ENCODE results near the gene GRK5.

GRK5 gene

GRCh38 chr10:119290301-119291048, 83.1 kb downstream of the GRK5 start:
- Mint-ChIP-seq H3K4me1 (ENCODE audit: low read depth) (peaks cover 69% of the 10 kb centered on the region), H3K27me3 (ENCODE audit: low read depth) (no peaks in the 10 kb centered on the region), H3K27ac (peak overlapping the region; percentile 68), H3K9me3 (no peaks in the 10 kb centered on the region), H3K4me3 (peak overlapping the region; percentile 60), H3K36me3 (ENCODE audit: low read depth) (peaks cover 19% of the 10 kb centered on the region)

GRCh38 chr10:119291223-119291900, 84.0 kb downstream of the GRK5 start:
- no peaks in the 10 kb centered on the region for H3K27me3 Mint-ChIP-seq (ENCODE audit: low read depth)
- peaks cover 4% of the 10 kb centered on the region for H3K9me3 Mint-ChIP-seq
- H3K4me3 Mint-ChIP-seq = peak overlapping the region; percentile 44
- H3K27ac Mint-ChIP-seq = peak overlapping the region; percentile 80
- H3K4me1 Mint-ChIP-seq (ENCODE audit: low read depth) = peaks cover 65% of the 10 kb centered on the region
- peaks cover 25% of the 10 kb centered on the region for H3K36me3 Mint-ChIP-seq (ENCODE audit: low read depth)

- peak overlapping the region; percentile 69 for H3K4me3 Mint-ChIP-seq
- peaks cover 19% of the 10 kb centered on the region for H3K9me3 Mint-ChIP-seq
- peak overlapping the region; percentile 92 for H3K27ac Mint-ChIP-seq
- H3K27me3 Mint-ChIP-seq (ENCODE audit: low read depth) = no peaks in the 10 kb centered on the region
- H3K4me1 Mint-ChIP-seq (ENCODE audit: low read depth) = peaks cover 56% of the 10 kb centered on the region
- H3K36me3 Mint-ChIP-seq (ENCODE audit: low read depth) = peaks cover 38% of the 10 kb centered on the region
Observed at GRCh38 chr10:119292968-119293760, 85.8 kb downstream of the GRK5 start.

- Mint-ChIP-seq H3K27ac (no peak overlapping the region), H3K4me3 (no peak overlapping the region), H3K36me3 (ENCODE audit: low read depth) (peaks cover 38% of the 10 kb centered on the region), H3K9me3 (peaks cover 19% of the 10 kb centered on the region), H3K4me1 (ENCODE audit: low read depth) (peaks cover 59% of the 10 kb centered on the region), H3K27me3 (ENCODE audit: low read depth) (no peaks in the 10 kb centered on the region)
Observed at GRCh38 chr10:119296703-119297102, 89.3 kb downstream of the GRK5 start.

- Mint-ChIP-seq H3K9me3 (peaks cover 19% of the 10 kb centered on the region), H3K4me3 (no peak overlapping the region), H3K27ac (peak overlapping the region; percentile 52), H3K4me1 (ENCODE audit: low read depth) (peaks cover 60% of the 10 kb centered on the region), H3K36me3 (ENCODE audit: low read depth) (peaks cover 36% of the 10 kb centered on the region), H3K27me3 (ENCODE audit: low read depth) (no peaks in the 10 kb centered on the region)
Observed at GRCh38 chr10:119297207-119297968, 90.0 kb downstream of the GRK5 start.

GRCh38 chr10:119298810-119299209, 91.4 kb downstream of the GRK5 start:
- H3K9me3 Mint-ChIP-seq = peaks cover 19% of the 10 kb centered on the region
- peak overlapping the region; percentile 19 for H3K27ac Mint-ChIP-seq
- H3K36me3 Mint-ChIP-seq (ENCODE audit: low read depth) = peaks cover 39% of the 10 kb centered on the region
- H3K27me3 Mint-ChIP-seq (ENCODE audit: low read depth) = no peaks in the 10 kb centered on the region
- peaks cover 61% of the 10 kb centered on the region for H3K4me1 Mint-ChIP-seq (ENCODE audit: low read depth)
- H3K4me3 Mint-ChIP-seq = no peak overlapping the region

GRCh38 chr10:119299531-119299930, 92.2 kb downstream of the GRK5 start:
- Mint-ChIP-seq H3K4me1 (ENCODE audit: low read depth) (peaks cover 65% of the 10 kb centered on the region), H3K27me3 (ENCODE audit: low read depth) (no peaks in the 10 kb centered on the region), H3K9me3 (peaks cover 19% of the 10 kb centered on the region), H3K36me3 (ENCODE audit: low read depth) (peaks cover 41% of the 10 kb centered on the region), H3K27ac (peak overlapping the region; percentile 97), H3K4me3 (no peak overlapping the region)

GRCh38 chr10:119301397-119301796, 94.0 kb downstream of the GRK5 start:
- Mint-ChIP-seq H3K27ac (peak overlapping the region; percentile 97), H3K36me3 (ENCODE audit: low read depth) (peaks cover 36% of the 10 kb centered on the region), H3K9me3 (peaks cover 14% of the 10 kb centered on the region), H3K27me3 (ENCODE audit: low read depth) (no peaks in the 10 kb centered on the region), H3K4me1 (ENCODE audit: low read depth) (peaks cover 76% of the 10 kb centered on the region), H3K4me3 (peak overlapping the region; percentile 64)

- H3K9me3 Mint-ChIP-seq = peaks cover 9% of the 10 kb centered on the region
- peak overlapping the region; percentile 64 for H3K4me3 Mint-ChIP-seq
- H3K27ac Mint-ChIP-seq = peak overlapping the region; percentile 97
- peaks cover 79% of the 10 kb centered on the region for H3K4me1 Mint-ChIP-seq (ENCODE audit: low read depth)
- peaks cover 30% of the 10 kb centered on the region for H3K36me3 Mint-ChIP-seq (ENCODE audit: low read depth)
- no peaks in the 10 kb centered on the region for H3K27me3 Mint-ChIP-seq (ENCODE audit: low read depth)
Observed at GRCh38 chr10:119302172-119302571, 94.8 kb downstream of the GRK5 start.

- Mint-ChIP-seq H3K27ac (peak overlapping the region; percentile 97), H3K9me3 (peaks cover 3% of the 10 kb centered on the region), H3K27me3 (ENCODE audit: low read depth) (no peaks in the 10 kb centered on the region), H3K4me3 (peak overlapping the region; percentile 19), H3K4me1 (ENCODE audit: low read depth) (peaks cover 83% of the 10 kb centered on the region), H3K36me3 (ENCODE audit: low read depth) (peaks cover 25% of the 10 kb centered on the region)
Observed at GRCh38 chr10:119302591-119303253, 95.4 kb downstream of the GRK5 start.

- Mint-ChIP-seq H3K9me3 (no peaks in the 10 kb centered on the region), H3K27ac (peak overlapping the region; percentile 62), H3K36me3 (ENCODE audit: low read depth) (peaks cover 15% of the 10 kb centered on the region), H3K4me1 (ENCODE audit: low read depth) (peaks cover 76% of the 10 kb centered on the region), H3K4me3 (no peak overlapping the region), H3K27me3 (ENCODE audit: low read depth) (no peaks in the 10 kb centered on the region)
Observed at GRCh38 chr10:119303886-119304285, 96.5 kb downstream of the GRK5 start.

GRCh38 chr10:119304541-119304940, 97.2 kb downstream of the GRK5 start:
- peak overlapping the region; percentile 23 for H3K4me3 Mint-ChIP-seq
- no peaks in the 10 kb centered on the region for H3K27me3 Mint-ChIP-seq (ENCODE audit: low read depth)
- H3K27ac Mint-ChIP-seq = peak overlapping the region; percentile 99
- H3K9me3 Mint-ChIP-seq = no peaks in the 10 kb centered on the region
- peaks cover 13% of the 10 kb centered on the region for H3K36me3 Mint-ChIP-seq (ENCODE audit: low read depth)
- peaks cover 78% of the 10 kb centered on the region for H3K4me1 Mint-ChIP-seq (ENCODE audit: low read depth)

- Mint-ChIP-seq H3K4me3 (peak overlapping the region; percentile 77), H3K4me1 (ENCODE audit: low read depth) (peaks cover 74% of the 10 kb centered on the region), H3K27me3 (ENCODE audit: low read depth) (no peaks in the 10 kb centered on the region), H3K9me3 (no peaks in the 10 kb centered on the region), H3K27ac (peak overlapping the region; percentile 99), H3K36me3 (ENCODE audit: low read depth) (peaks cover 20% of the 10 kb centered on the region)
Observed at GRCh38 chr10:119305860-119306513, 98.6 kb downstream of the GRK5 start.

Measured in T-helper 1 cell treated with Interleukin-12 subunit alpha and Interleukin-12 subunit beta and Interleukin-4 antibody, amounts not matched to agents 30 μg/mL and 1 μg/mL, for 36 hours (primary cell).